Loucy (cell line): ENCODE results near the gene ACVR2A.

Experiments
- CTCF ChIP-seq: fragments of 200-600 bp; sonication (generic); conservative IDR thresholded peaks from 2 replicates; pipeline ENCODE4 v1.5.1; 2014; ENCODE audit warnings: mild to moderate bottlenecking, antibody characterized with exemption, low read length
- EZH2phosphoT487 ChIP-seq: fragments of 200-600 bp; IDR thresholded peaks from 2 replicates; pipeline ENCODE4 v1.6.1; 2018; ENCODE audit warnings: antibody characterized with exemption, mild to moderate bottlenecking, moderate library complexity, borderline replicate concordance

GRCh38 chr2:147846412-147847081 lies 1.7 kb downstream of the ACVR2A start:
- TF ChIP-seq CTCF (no peak), EZH2phosphoT487 (no peak)
